Esophagus squamous epithelium (tissue), 4 donors: ENCODE results near the gene DAP.

Source experiments
- CTCF ChIP-seq, 6 experiments: fragments of 450-650 bp in 4 of 6; fragments of 200-600 bp in 2 of 6; sonication (generic) in 2 of 6; IDR thresholded peaks; one replicate each; pipeline ENCODE4 v1.5.1; 2016 to 2019; ENCODE audit warnings: antibody characterized with exemption in 6 of 6, mild to moderate bottlenecking in 4 of 6, moderate library complexity in 4 of 6
- POLR2A ChIP-seq, 4 donors: fragments of 450-650 bp; IDR thresholded peaks; one replicate each; pipeline ENCODE4 v1.6.1; 2017; ENCODE audit warnings: antibody characterized with exemption in 4 of 4, mild to moderate bottlenecking in 4 of 4, moderate library complexity in 3 of 4

- TF ChIP-seq CTCF (IDR thresholded peaks at IDR 0.05) (no peak), POLR2A (IDR thresholded peaks at IDR 0.05) (no peak)
Measured at GRCh38 chr5:10736808-10737207, 24.2 kb downstream of the DAP start.
